ENCODE data around the gene PTPRD.

Gene PTPRD

GRCh38 chr9:8713811-8714165 is 1899.0 kb downstream of the PTPRD start:
- no peak for DNase-seq (ENCODE audit: low spot score)
- in situ Hi-C loops (cut with MboI; ENCODE audit: low sequenced_read_pairs, unreplicated experiment), result no loop called here
- TF ChIP-seq, protein P1, sequence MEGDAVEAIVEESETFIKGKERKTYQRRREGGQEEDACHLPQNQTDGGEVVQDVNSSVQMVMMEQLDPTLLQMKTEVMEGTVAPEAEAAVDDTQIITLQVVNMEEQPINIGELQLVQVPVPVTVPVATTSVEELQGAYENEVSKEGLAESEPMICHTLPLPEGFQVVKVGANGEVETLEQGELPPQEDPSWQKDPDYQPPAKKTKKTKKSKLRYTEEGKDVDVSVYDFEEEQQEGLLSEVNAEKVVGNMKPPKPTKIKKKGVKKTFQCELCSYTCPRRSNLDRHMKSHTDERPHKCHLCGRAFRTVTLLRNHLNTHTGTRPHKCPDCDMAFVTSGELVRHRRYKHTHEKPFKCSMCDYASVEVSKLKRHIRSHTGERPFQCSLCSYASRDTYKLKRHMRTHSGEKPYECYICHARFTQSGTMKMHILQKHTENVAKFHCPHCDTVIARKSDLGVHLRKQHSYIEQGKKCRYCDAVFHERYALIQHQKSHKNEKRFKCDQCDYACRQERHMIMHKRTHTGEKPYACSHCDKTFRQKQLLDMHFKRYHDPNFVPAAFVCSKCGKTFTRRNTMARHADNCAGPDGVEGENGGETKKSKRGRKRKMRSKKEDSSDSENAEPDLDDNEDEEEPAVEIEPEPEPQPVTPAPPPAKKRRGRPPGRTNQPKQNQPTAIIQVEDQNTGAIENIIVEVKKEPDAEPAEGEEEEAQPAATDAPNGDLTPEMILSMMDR (IDR thresholded peaks at IDR 0.05; ENCODE audit: borderline replicate concordance, control extremely low read depth, extremely low read depth, insufficient read depth, missing control alignments), result no peak

DNA sequence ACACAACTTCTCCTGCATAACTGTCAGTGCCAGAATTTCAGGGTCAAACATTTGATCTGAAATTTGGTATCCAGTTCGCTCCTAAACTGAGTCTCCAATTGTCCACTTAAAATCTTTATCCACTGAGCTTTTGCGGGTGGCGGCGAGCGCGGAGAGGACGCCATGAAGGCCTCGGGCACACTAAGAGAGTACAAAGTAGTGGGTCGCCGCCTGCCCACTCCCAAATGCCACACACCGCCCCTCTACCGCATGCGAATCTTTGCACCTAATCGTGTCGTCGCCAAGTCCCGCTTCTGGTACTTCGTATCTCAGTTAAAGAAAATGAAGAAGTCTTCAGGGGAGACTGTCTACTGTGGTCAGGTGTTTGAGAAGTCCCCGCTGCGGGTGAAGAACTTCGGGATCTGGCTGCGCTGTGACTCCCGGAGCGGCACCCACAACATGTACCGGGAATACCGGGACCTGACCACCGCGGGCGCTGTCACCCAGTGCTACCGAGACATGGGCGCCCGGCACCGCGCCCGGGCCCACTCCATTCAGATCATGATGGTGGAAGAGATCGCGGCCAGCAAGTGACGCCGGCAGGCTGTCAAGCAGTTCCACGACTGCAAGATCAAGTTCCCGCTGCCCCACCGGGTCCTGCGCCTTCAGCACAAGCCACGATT is 1899.5 kb downstream of the PTPRD start:
- TF ChIP-seq, protein P1 (IDR thresholded peaks at IDR 0.05; ENCODE audit: borderline replicate concordance, control extremely low read depth, extremely low read depth, insufficient read depth, missing control alignments), result no peak
- in situ Hi-C loops (cut with MboI; ENCODE audit: low sequenced_read_pairs, unreplicated experiment), result no loop called here
- DNase-seq (ENCODE audit: low spot score), result no peak

DNA sequence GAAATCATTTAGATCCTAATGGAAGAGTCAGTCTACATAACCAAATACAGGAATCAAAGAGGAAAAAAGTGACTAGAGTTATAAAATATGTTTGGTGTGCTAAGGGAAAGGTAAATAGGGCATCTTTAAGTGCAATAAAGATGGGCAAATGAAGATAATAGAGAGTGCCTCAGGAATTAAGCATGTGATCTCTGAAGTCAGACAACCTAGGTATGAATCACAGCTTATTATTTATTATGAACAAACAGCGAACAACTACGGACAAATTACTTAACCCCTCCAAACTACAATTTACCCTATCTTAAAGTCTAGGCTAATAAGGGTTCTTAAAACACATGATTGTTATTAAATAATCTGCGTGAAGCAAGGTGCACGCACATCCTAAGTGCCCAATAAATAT is 1903.1 kb downstream of the PTPRD start:
- in situ Hi-C loops (cut with MboI; ENCODE audit: low sequenced_read_pairs, unreplicated experiment), result no loop called here
- DNase-seq (ENCODE audit: low spot score), result no peak
- TF ChIP-seq, protein P1 (IDR thresholded peaks at IDR 0.05; ENCODE audit: borderline replicate concordance, control extremely low read depth, extremely low read depth, insufficient read depth, missing control alignments), result no peak

DNA sequence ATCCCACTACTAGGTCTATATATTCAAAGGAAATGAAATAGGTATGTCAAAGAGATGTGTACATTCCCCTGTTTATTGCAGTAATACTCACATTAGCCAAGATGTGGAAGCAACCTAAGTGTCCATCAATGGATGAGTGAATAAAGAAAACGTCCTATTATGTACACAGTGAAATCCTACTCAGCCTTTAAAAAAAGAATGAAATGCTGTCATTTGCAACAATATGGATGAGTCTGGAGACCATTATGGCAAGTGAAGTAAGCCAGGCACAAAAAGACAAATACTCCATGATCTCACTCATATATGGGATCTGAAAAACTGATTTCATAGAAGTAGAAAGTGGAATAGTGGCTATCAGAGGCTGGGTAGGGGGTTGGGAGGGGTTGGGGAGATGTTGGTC is 1904.1 kb downstream of the PTPRD start:
- TF ChIP-seq, protein P1 (IDR thresholded peaks at IDR 0.05; ENCODE audit: borderline replicate concordance, control extremely low read depth, extremely low read depth, insufficient read depth, missing control alignments), result no peak
- in situ Hi-C loops (cut with MboI; ENCODE audit: low sequenced_read_pairs, unreplicated experiment), result no loop called here
- no peak for DNase-seq (ENCODE audit: low spot score)

DNA sequence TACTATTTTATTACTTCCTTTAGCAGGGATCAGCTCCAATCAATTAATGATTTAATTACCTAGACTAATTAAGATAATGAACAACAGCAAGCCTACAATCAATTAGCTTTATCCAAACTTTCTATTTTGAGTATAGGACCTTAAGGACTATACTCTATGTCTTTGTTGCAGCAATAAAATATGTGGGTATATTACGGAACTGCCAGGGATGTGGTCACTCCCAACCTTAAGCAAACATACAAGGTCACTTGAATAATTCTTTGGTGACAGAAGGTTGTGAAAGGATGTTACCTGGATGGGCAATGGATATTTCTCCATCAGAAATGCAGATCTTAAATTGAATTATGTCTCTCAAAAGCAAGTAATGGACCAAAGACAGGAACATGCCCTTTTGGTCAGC is 1905.8 kb downstream of the PTPRD start:
- TF ChIP-seq, protein P1 (IDR thresholded peaks at IDR 0.05; ENCODE audit: borderline replicate concordance, control extremely low read depth, extremely low read depth, insufficient read depth, missing control alignments), result no peak
- in situ Hi-C loops (cut with MboI; ENCODE audit: low sequenced_read_pairs, unreplicated experiment), result no loop called here
- DNase-seq (ENCODE audit: low spot score), result no peak

- TF ChIP-seq, protein P1 (IDR thresholded peaks at IDR 0.05; ENCODE audit: borderline replicate concordance, control extremely low read depth, extremely low read depth, insufficient read depth, missing control alignments), result no peak
- no peak for DNase-seq (ENCODE audit: low spot score)
- in situ Hi-C loops (cut with MboI; ENCODE audit: low sequenced_read_pairs, unreplicated experiment), result no loop called here
Observed at GRCh38 chr9:8706531-8706930, 1906.3 kb downstream of the PTPRD start.

Measured in GM13976 (cell line).